Body of pancreas (tissue), 4 donors: Measurements from ENCODE around the gene SLC35F3. TPM values are rescaled to one million over a fixed set of nuclear protein-coding genes. Genes with fewer than 3 reads are reported as not detected.
"Not testable (repeated sequence)": the region's sequence is repeated elsewhere in the genome, so short reads cannot be mapped to it uniquely, and the experiment has no call there.

Experiments used
- ATAC-seq: fragments of 150-250 bp; one replicate; pipeline ENCODE4 v1.9.1; 2016
- DNase-seq, 4 donors: peaks; one replicate each; pipeline ENCODE4 v3.0.0-alpha.2; 2019
- H3K27ac ChIP-seq, 4 donors: fragments of 200-600 bp; sonication (generic); 1 replicate in 3 of 4; 2 replicates in 1 of 4; pipeline versions ENCODE4 v1.5.1 to v1.6.1; 2016 to 2019; ENCODE audit warnings: mild to moderate bottlenecking in 1 of 4, mixed read lengths in 1 of 4, moderate library complexity in 1 of 4
- H3K27me3 ChIP-seq, 2 donors: fragments of 200-600 bp; sonication (generic); one replicate each; pipeline ENCODE4 v1.6.0; 2016; ENCODE audit warnings: mild to moderate bottlenecking in 1 of 2
- H3K36me3 ChIP-seq, 2 donors: fragments of 200-600 bp; sonication (generic); replicated peaks in 1 of 2; 2 replicates each; pipeline ENCODE4 v1.5.1; 2016; ENCODE audit warnings: low read depth in 2 of 2; ENCODE audit not compliant: insufficient read depth in 1 of 2
- H3K4me1 ChIP-seq: fragments of 200-600 bp; sonication (generic); one replicate; pipeline ENCODE4 v1.6.0; 2016
- H3K4me3 ChIP-seq, 2 donors: fragments of 200-600 bp; sonication (generic); 1 replicate in 1 of 2; 2 replicates in 1 of 2; pipeline ENCODE4 v1.5.1; 2016 to 2019
- H3K9me3 ChIP-seq, 3 donors: fragments of 200-600 bp; sonication (generic); 1 replicate in 2 of 3; 2 replicates in 1 of 3; pipeline ENCODE4 v1.5.1; 2016
- CTCF ChIP-seq, 7 experiments: fragments of 450-650 bp in 4 of 7; fragments of 200-600 bp in 3 of 7; sonication (generic) in 3 of 7; IDR thresholded peaks; one replicate each; pipeline ENCODE4 v1.5.1; 2016 to 2019; ENCODE audit warnings: antibody characterized with exemption in 7 of 7
- POLR2A ChIP-seq, 3 donors: fragments of 450-650 bp; IDR thresholded peaks; one replicate each; pipeline ENCODE4 v1.6.1; 2016; ENCODE audit warnings: antibody characterized with exemption in 3 of 3, mild to moderate bottlenecking in 2 of 3
- WGBS, 2 donors: methylation state at CpG; one replicate each; pipeline ENCODE4 v1.1.5; 2017; 5-methylcytosine and 5-hydroxymethylcytosine counted together
- intact Hi-C: fragments of 100-400 bp; cut with DNase I; formaldehyde crosslinking; loops from one replicate; pipeline ENCODE4 v1.15.1; 2023
- total RNA-seq, 2 donors: library from RNA; depleted of rRNA; stranded (reverse); fragments of >200 nt; gene quantifications; one replicate each; pipeline ENCODE4 v1.1.0, GENCODE V29; 2016

SLC35F3 gene
- total RNA-seq, 2 donors from 2014 or later, result 0.99 to 11.7 TPM

GRCh38 chr1:234120327-234120944 is 216.0 kb downstream of the SLC35F3 start:
- Histone ChIP-seq H3K9me3 (no peaks in the 10 kb centered on the region), H3K27me3 (peaks cover 0 to under 1% of the 10 kb centered on the region in 2 donors), H3K4me3 (no peak overlapping the region), H3K36me3 (no peaks in the 10 kb centered on the region), H3K27ac (no peak overlapping the region), H3K4me1 (no peaks in the 10 kb centered on the region)
- TF ChIP-seq POLR2A (IDR thresholded peaks at IDR 0.05), result no peak
- TF ChIP-seq CTCF (IDR thresholded peaks at IDR 0.05), result no peak
- ATAC-seq (no peak), DNase-seq (no peak)
- WGBS, 2 donors, result 54 to 62% methylated on average over 7 of the region's 7 CpGs
- intact Hi-C loops, result no loop called here

- H3K36me3 ChIP-seq, DNase-seq, H3K27me3 ChIP-seq, H3K4me3 ChIP-seq, H3K27ac ChIP-seq, ATAC-seq, H3K4me1 ChIP-seq, H3K9me3 ChIP-seq, intact Hi-C loops: not testable (repeated sequence)
- WGBS, 2 donors, result 66 to 73% methylated on average over 3 of the region's 3 CpGs
Observed at GRCh38 chr1:234121659-234122058, 217.2 kb downstream of the SLC35F3 start.

- 55 to 73% methylated on average over 2 of the region's 2 CpGs for WGBS, 2 donors
- H3K27ac ChIP-seq, DNase-seq, H3K4me1 ChIP-seq, intact Hi-C loops, H3K9me3 ChIP-seq, H3K4me3 ChIP-seq, H3K27me3 ChIP-seq, H3K36me3 ChIP-seq, ATAC-seq: not testable (repeated sequence)
Observed at GRCh38 chr1:234122571-234122970, 218.1 kb downstream of the SLC35F3 start.

- ATAC-seq, result no peak
- 37 to 42% methylated on average over 5 of the region's 5 CpGs for WGBS, 2 donors
- no peak for TF ChIP-seq CTCF (IDR thresholded peaks at IDR 0.05)
- no peak for TF ChIP-seq POLR2A (IDR thresholded peaks at IDR 0.05)
Observed at GRCh38 chr1:234123867-234124266, 219.4 kb downstream of the SLC35F3 start.

GRCh38 chr1:234125283-234125682 is 220.8 kb downstream of the SLC35F3 start:
- no peaks in the 10 kb centered on the region for H3K4me1 ChIP-seq
- no peaks in the 10 kb centered on the region for H3K36me3 ChIP-seq
- WGBS, 2 donors, result 12 to 16% methylated on average over 11 of the region's 11 CpGs
- ATAC-seq, result no peak
- H3K27ac ChIP-seq, result no peak overlapping the region
- intact Hi-C loops, result no loop called here
- no peak overlapping the region for H3K4me3 ChIP-seq
- H3K27me3 ChIP-seq, result peaks cover 0 to 4% of the 10 kb centered on the region in 2 donors
- peak; percentile 14 to 37 (median 16) for DNase-seq
- no peaks in the 10 kb centered on the region for H3K9me3 ChIP-seq
- TF ChIP-seq POLR2A (IDR thresholded peaks at IDR 0.05) (no peak), CTCF (IDR thresholded peaks at IDR 0.05) (peak in 1 of 7 experiments; percentile 13)

More at GRCh38 chr1:234123867-234124266, 219.4 kb downstream of the SLC35F3 start:
- Histone ChIP-seq H3K27me3 (peaks cover 0 to 4% of the 10 kb centered on the region in 2 donors), H3K36me3 (no peaks in the 10 kb centered on the region), H3K27ac (no peak overlapping the region), H3K4me1 (no peaks in the 10 kb centered on the region), H3K4me3 (no peak overlapping the region), H3K9me3 (no peaks in the 10 kb centered on the region)
- no peak for DNase-seq
- intact Hi-C loops, result no loop called here

- 65 to 73% methylated on average over 13 of the region's 13 CpGs for WGBS, 2 donors
- H3K27ac ChIP-seq, result no peak overlapping the region
- ATAC-seq (no peak), DNase-seq (no peak)
- TF ChIP-seq POLR2A (IDR thresholded peaks at IDR 0.05) (no peak), CTCF (IDR thresholded peaks at IDR 0.05) (no peak)
- no peaks in the 10 kb centered on the region for H3K4me1 ChIP-seq
- intact Hi-C loops, result no loop called here
- no peaks in the 10 kb centered on the region for H3K9me3 ChIP-seq
- no peaks in the 10 kb centered on the region for H3K36me3 ChIP-seq
- no peak overlapping the region for H3K4me3 ChIP-seq
- peaks cover 0 to 4% of the 10 kb centered on the region in 2 donors for H3K27me3 ChIP-seq
Observed at GRCh38 chr1:234125714-234126113, 221.2 kb downstream of the SLC35F3 start.
